ENCODE results near the gene TLL1. TPM values are rescaled to one million over a fixed set of nuclear protein-coding genes. Genes with fewer than 3 reads are reported as not detected.

Gene TLL1
- total and polyA plus RNA-seq, 7 experiments from 2014 or later, result not detected

- Histone ChIP-seq H3K4me1 (ENCODE audit: control insufficient read depth in 2 of 2, insufficient read depth in 2 of 2, low read length in 2 of 2) (no peaks in the 10 kb centered on the region), H3K27ac (ENCODE audit: low read depth, low read length) (no peak overlapping the region), H3K27me3 (ENCODE audit: control insufficient read depth in 2 of 2, insufficient read depth in 2 of 2, low read length in 2 of 2) (no peaks in the 10 kb centered on the region), H3K36me3 (ENCODE audit: control insufficient read depth in 2 of 3, insufficient read depth in 3 of 3, low read length in 3 of 3) (no peaks in the 10 kb centered on the region), H3K4me3 (ENCODE audit: low read length) (no peak overlapping the region), H3K9me3 (ENCODE audit: control insufficient read depth in 2 of 3, low read length in 3 of 3) (no peaks in the 10 kb centered on the region)
- ATAC-seq (no peak), DNase-seq (no peak)
- intact Hi-C loops (cut with micrococcal nuclease), result no loop called here
- H3K36me3 Mint-ChIP-seq, result no peaks in the 10 kb centered on the region
- ChIA-PET POLR2A (no interaction called here), CTCF (no interaction called here)
- no peak overlapping the region for H3K27ac Mint-ChIP-seq
- no peaks in the 10 kb centered on the region for H3K4me1 Mint-ChIP-seq
- H3K9me3 Mint-ChIP-seq, result peaks cover 0 to 4% (median 0%) of the 10 kb centered on the region in 11 donors
- no peak overlapping the region for H3K4me3 Mint-ChIP-seq
- no peaks in the 10 kb centered on the region for H3K27me3 Mint-ChIP-seq
Observed at GRCh38 chr4:165921546-165921945, 48.5 kb downstream of the TLL1 start.

GRCh38 chr4:165922747-165923146 lies 49.7 kb downstream of the TLL1 start:
- Mint-ChIP-seq H3K9me3 (peaks cover 0 to 4% (median 0%) of the 10 kb centered on the region in 11 donors), H3K36me3 (no peaks in the 10 kb centered on the region), H3K4me3 (no peak overlapping the region), H3K27me3 (no peaks in the 10 kb centered on the region), H3K27ac (no peak overlapping the region), H3K4me1 (no peaks in the 10 kb centered on the region)
- Histone ChIP-seq H3K27ac (ENCODE audit: low read depth, low read length) (no peak overlapping the region), H3K4me3 (ENCODE audit: low read length) (no peak overlapping the region), H3K27me3 (ENCODE audit: control insufficient read depth in 2 of 2, insufficient read depth in 2 of 2, low read length in 2 of 2) (no peaks in the 10 kb centered on the region), H3K36me3 (ENCODE audit: control insufficient read depth in 2 of 3, insufficient read depth in 3 of 3, low read length in 3 of 3) (no peaks in the 10 kb centered on the region), H3K9me3 (ENCODE audit: control insufficient read depth in 2 of 3, low read length in 3 of 3) (no peaks in the 10 kb centered on the region), H3K4me1 (ENCODE audit: control insufficient read depth in 2 of 2, insufficient read depth in 2 of 2, low read length in 2 of 2) (no peaks in the 10 kb centered on the region)
- intact Hi-C loops (cut with micrococcal nuclease), result no loop called here
- DNase-seq (no peak), ATAC-seq (no peak)
- ChIA-PET POLR2A (no interaction called here), CTCF (interaction anchor here (0.7 kb wide), 1 partner anchor 9 kb away, joined by 5 read pairs; no protein-coding TSS in a partner anchor)

DNA sequence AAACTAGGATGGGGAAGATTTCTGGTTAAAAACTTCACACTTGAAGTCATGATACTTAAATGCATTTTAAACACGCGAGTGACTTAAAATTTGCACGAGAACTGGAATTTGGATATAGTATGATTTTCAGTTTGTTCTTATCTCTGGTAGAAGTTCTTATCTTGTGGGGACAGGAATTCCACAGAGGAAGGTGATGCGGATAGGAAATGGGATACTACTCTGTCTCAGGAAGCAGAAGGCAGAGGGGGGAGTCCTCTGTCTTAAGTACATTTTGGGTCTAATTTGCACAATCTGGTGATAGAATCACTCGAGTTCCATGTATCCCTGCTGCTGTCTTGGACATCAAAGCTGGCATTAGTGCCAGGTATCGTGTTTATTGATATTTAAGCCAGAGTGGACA lies 53.3 kb downstream of the TLL1 start:
- Mint-ChIP-seq H3K27me3 (no peaks in the 10 kb centered on the region), H3K4me3 (no peak overlapping the region), H3K9me3 (peaks cover 0 to 8% (median 0%) of the 10 kb centered on the region in 11 donors), H3K4me1 (no peaks in the 10 kb centered on the region), H3K36me3 (no peaks in the 10 kb centered on the region), H3K27ac (no peak overlapping the region)
- no peaks in the 10 kb centered on the region for H3K4me1 ChIP-seq (ENCODE audit: control insufficient read depth in 2 of 2, insufficient read depth in 2 of 2, low read length in 2 of 2)
- no peak overlapping the region for H3K27ac ChIP-seq (ENCODE audit: low read depth, low read length)
- no peak for DNase-seq
- H3K4me3 ChIP-seq (ENCODE audit: low read length), result no peak overlapping the region
- CTCF ChIA-PET, result no interaction called here
- intact Hi-C loops (cut with micrococcal nuclease), result no loop called here
- H3K27me3 ChIP-seq (ENCODE audit: control insufficient read depth in 2 of 2, insufficient read depth in 2 of 2, low read length in 2 of 2), result no peaks in the 10 kb centered on the region
- POLR2A ChIA-PET, result no interaction called here
- no peaks in the 10 kb centered on the region for H3K36me3 ChIP-seq (ENCODE audit: control insufficient read depth in 2 of 3, insufficient read depth in 3 of 3, low read length in 3 of 3)
- ATAC-seq, result no peak
- H3K9me3 ChIP-seq (ENCODE audit: control insufficient read depth in 2 of 3, low read length in 3 of 3), result no peaks in the 10 kb centered on the region

- Histone ChIP-seq H3K27ac (ENCODE audit: low read depth, low read length) (no peak overlapping the region), H3K9me3 (ENCODE audit: control insufficient read depth in 2 of 3, low read length in 3 of 3) (no peaks in the 10 kb centered on the region), H3K27me3 (ENCODE audit: control insufficient read depth in 2 of 2, insufficient read depth in 2 of 2, low read length in 2 of 2) (no peaks in the 10 kb centered on the region), H3K4me3 (ENCODE audit: low read length) (no peak overlapping the region), H3K4me1 (ENCODE audit: control insufficient read depth in 2 of 2, insufficient read depth in 2 of 2, low read length in 2 of 2) (no peaks in the 10 kb centered on the region), H3K36me3 (ENCODE audit: control insufficient read depth in 2 of 3, insufficient read depth in 3 of 3, low read length in 3 of 3) (no peaks in the 10 kb centered on the region)
- no peak overlapping the region for H3K4me3 Mint-ChIP-seq
- intact Hi-C loops (cut with micrococcal nuclease), result no loop called here
- H3K27me3 Mint-ChIP-seq, result no peaks in the 10 kb centered on the region
- ATAC-seq (no peak), DNase-seq (no peak)
- peaks cover 0 to 8% (median 0%) of the 10 kb centered on the region in 11 donors for H3K9me3 Mint-ChIP-seq
- no peaks in the 10 kb centered on the region for H3K36me3 Mint-ChIP-seq
- POLR2A ChIA-PET, result no interaction called here
- H3K4me1 Mint-ChIP-seq, result no peaks in the 10 kb centered on the region
- CTCF ChIA-PET, result interaction anchor here (0.6 kb wide), 1 partner anchor 749 kb away, joined by 3 read pairs; no protein-coding TSS in a partner anchor
- no peak overlapping the region for H3K27ac Mint-ChIP-seq
Observed at GRCh38 chr4:165927366-165927765, 54.3 kb downstream of the TLL1 start.

- no peak for DNase-seq
- no peaks in the 10 kb centered on the region for H3K9me3 ChIP-seq (ENCODE audit: control insufficient read depth in 2 of 3, low read length in 3 of 3)
- ChIA-PET POLR2A (no interaction called here), CTCF (no interaction called here)
- Mint-ChIP-seq H3K36me3 (no peaks in the 10 kb centered on the region), H3K4me1 (no peaks in the 10 kb centered on the region), H3K9me3 (peaks cover 0 to 8% (median 0%) of the 10 kb centered on the region in 11 donors), H3K27ac (no peak overlapping the region), H3K4me3 (no peak overlapping the region), H3K27me3 (no peaks in the 10 kb centered on the region)
- no peaks in the 10 kb centered on the region for H3K27me3 ChIP-seq (ENCODE audit: control insufficient read depth in 2 of 2, insufficient read depth in 2 of 2, low read length in 2 of 2)
- H3K27ac ChIP-seq (ENCODE audit: low read depth, low read length), result no peak overlapping the region
- ATAC-seq, result no peak
- intact Hi-C loops (cut with micrococcal nuclease), result no loop called here
- no peaks in the 10 kb centered on the region for H3K36me3 ChIP-seq (ENCODE audit: control insufficient read depth in 2 of 3, insufficient read depth in 3 of 3, low read length in 3 of 3)
- no peak overlapping the region for H3K4me3 ChIP-seq (ENCODE audit: low read length)
- no peaks in the 10 kb centered on the region for H3K4me1 ChIP-seq (ENCODE audit: control insufficient read depth in 2 of 2, insufficient read depth in 2 of 2, low read length in 2 of 2)
Observed at GRCh38 chr4:165927815-165928214, 54.8 kb downstream of the TLL1 start.

- H3K36me3 ChIP-seq (ENCODE audit: control insufficient read depth in 2 of 3, insufficient read depth in 3 of 3, low read length in 3 of 3), result no peaks in the 10 kb centered on the region
- CTCF ChIA-PET, result no interaction called here
- POLR2A ChIA-PET, result no interaction called here
- intact Hi-C loops (cut with micrococcal nuclease), result no loop called here
- Mint-ChIP-seq H3K27me3 (no peaks in the 10 kb centered on the region), H3K4me3 (no peak overlapping the region), H3K9me3 (peaks cover 0 to 8% (median 0%) of the 10 kb centered on the region in 11 donors), H3K36me3 (no peaks in the 10 kb centered on the region), H3K27ac (no peak overlapping the region), H3K4me1 (no peaks in the 10 kb centered on the region)
- H3K4me3 ChIP-seq (ENCODE audit: low read length), result no peak overlapping the region
- H3K9me3 ChIP-seq (ENCODE audit: control insufficient read depth in 2 of 3, low read length in 3 of 3), result no peaks in the 10 kb centered on the region
- DNase-seq (no peak), ATAC-seq (no peak)
- no peaks in the 10 kb centered on the region for H3K27me3 ChIP-seq (ENCODE audit: control insufficient read depth in 2 of 2, insufficient read depth in 2 of 2, low read length in 2 of 2)
- H3K4me1 ChIP-seq (ENCODE audit: control insufficient read depth in 2 of 2, insufficient read depth in 2 of 2, low read length in 2 of 2), result no peaks in the 10 kb centered on the region
- no peak overlapping the region for H3K27ac ChIP-seq (ENCODE audit: low read depth, low read length)
Observed at GRCh38 chr4:165928601-165929000, 55.6 kb downstream of the TLL1 start.

DNA sequence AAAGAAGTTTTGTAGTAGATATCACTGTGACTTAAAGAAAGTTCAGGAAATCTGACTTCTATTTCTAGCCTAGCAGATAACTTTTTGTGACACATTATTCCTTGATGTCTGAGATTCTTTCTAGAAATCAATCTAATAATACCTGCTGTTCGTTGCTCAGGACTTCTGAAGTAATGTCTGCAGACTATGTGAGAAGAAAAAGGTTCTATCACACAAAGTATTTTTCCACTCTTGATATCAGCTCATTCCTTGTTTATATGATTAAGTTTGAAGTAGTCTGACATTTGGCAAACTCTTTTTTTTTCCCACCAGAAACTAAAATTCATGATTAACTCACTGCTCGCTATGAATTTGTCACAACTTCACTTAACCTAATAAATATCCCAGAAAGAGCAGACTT lies 56.6 kb downstream of the TLL1 start:
- Histone ChIP-seq H3K4me1 (ENCODE audit: control insufficient read depth in 2 of 2, insufficient read depth in 2 of 2, low read length in 2 of 2) (no peaks in the 10 kb centered on the region), H3K36me3 (ENCODE audit: control insufficient read depth in 2 of 3, insufficient read depth in 3 of 3, low read length in 3 of 3) (no peaks in the 10 kb centered on the region), H3K27me3 (ENCODE audit: control insufficient read depth in 2 of 2, insufficient read depth in 2 of 2, low read length in 2 of 2) (no peaks in the 10 kb centered on the region), H3K27ac (ENCODE audit: low read depth, low read length) (no peak overlapping the region), H3K9me3 (ENCODE audit: control insufficient read depth in 2 of 3, low read length in 3 of 3) (no peaks in the 10 kb centered on the region), H3K4me3 (ENCODE audit: low read length) (no peak overlapping the region)
- Mint-ChIP-seq H3K27me3 (no peaks in the 10 kb centered on the region), H3K9me3 (peaks cover 0 to 8% (median 0%) of the 10 kb centered on the region in 11 donors), H3K4me1 (no peaks in the 10 kb centered on the region), H3K4me3 (no peak overlapping the region), H3K36me3 (no peaks in the 10 kb centered on the region), H3K27ac (no peak overlapping the region)
- no peak for DNase-seq
- POLR2A ChIA-PET, result no interaction called here
- no peak for ATAC-seq
- intact Hi-C loops (cut with micrococcal nuclease), result no loop called here
- CTCF ChIA-PET, result interaction anchor here (0.7 kb wide), 1 partner anchor 309 kb away, joined by 3 read pairs; no protein-coding TSS in a partner anchor

Data from naive thymus-derived CD4-positive, alpha-beta T cell (primary cell).